Tibial nerve (tissue), 4 donors: ENCODE data around the gene MAMDC2.

Source experiments
- CTCF ChIP-seq, 5 experiments: fragments of 200-600 bp in 3 of 5; fragments of 450-650 bp in 2 of 5; sonication (generic) in 3 of 5; IDR thresholded peaks; one replicate each; pipeline ENCODE4 v1.5.1; 2016 to 2019; ENCODE audit warnings: antibody characterized with exemption in 5 of 5, mild to moderate bottlenecking in 3 of 5, moderate library complexity in 2 of 5
- EP300 ChIP-seq, 2 donors: sonication (generic); formaldehyde crosslinking; IDR thresholded peaks; one replicate each; pipeline ENCODE4 v1.6.1; 2017; ENCODE audit warnings: antibody characterized with exemption in 2 of 2, mild to moderate bottlenecking in 1 of 2

GRCh38 chr9:70079417-70080037, 35.9 kb downstream of the MAMDC2 start:
- peak in 1 of 2 donors; percentile 65 for TF ChIP-seq EP300 (IDR thresholded peaks at IDR 0.05)
- TF ChIP-seq CTCF (IDR thresholded peaks at IDR 0.05), result no peak
